CD14-positive monocyte (primary cell): ENCODE measurements around the gene ADAMTS4. TPM values are rescaled to one million over a fixed set of nuclear protein-coding genes. Genes with fewer than 3 reads are reported as not detected.

Experiments
- DNase-seq, 3 donors: peaks; one replicate each; pipeline ENCODE4 v3.0.0-alpha.2; 2011 to 2022
- H2AFZ ChIP-seq: 2 replicates; pipeline ENCODE4 v1.6.0; 2012; ENCODE audit warnings: mild to moderate bottlenecking, low read depth, low read length, inconsistent platforms; ENCODE audit not compliant: insufficient read depth, poor library complexity, severe bottlenecking
- H3K27ac ChIP-seq, 2 donors: 1 replicate in 1 of 2; 2 replicates in 1 of 2; pipeline ENCODE4 v1.5.1; 2012 to 2013; ENCODE audit warnings: low read length in 2 of 2, control low read depth in 1 of 2, inconsistent platforms in 1 of 2, low read depth in 1 of 2, mild to moderate bottlenecking in 1 of 2
- H3K27me3 ChIP-seq, 2 donors: one replicate each; pipeline versions ENCODE4 v1.6.0 to v1.6.1; 2011 to 2013; ENCODE audit warnings: low read length in 2 of 2; ENCODE audit not compliant: control insufficient read depth in 2 of 2, insufficient read depth in 2 of 2
- H3K36me3 ChIP-seq, 2 donors: replicated peaks in 1 of 2; 1 replicate in 1 of 2; 2 replicates in 1 of 2; pipeline versions ENCODE4 v1.5.1 to v1.6.1; 2012 to 2013; ENCODE audit warnings: low read length in 2 of 2, control low read depth in 1 of 2, inconsistent platforms in 1 of 2, mild to moderate bottlenecking in 1 of 2; ENCODE audit not compliant: insufficient read depth in 2 of 2, control insufficient read depth in 1 of 2
- H3K4me1 ChIP-seq, 2 donors: 1 replicate in 1 of 2; 2 replicates in 1 of 2; pipeline versions ENCODE4 v1.5.1 to v1.6.1; 2012 to 2013; ENCODE audit warnings: low read length in 2 of 2, control low read depth in 1 of 2, inconsistent platforms in 1 of 2, mild to moderate bottlenecking in 1 of 2, moderate library complexity in 1 of 2; ENCODE audit not compliant: insufficient read depth in 2 of 2, control insufficient read depth in 1 of 2
- H3K4me2 ChIP-seq: replicated peaks from 2 replicates; pipeline ENCODE3; 2012; ENCODE audit warnings: low read length, moderate library complexity, mild to moderate bottlenecking; ENCODE audit not compliant: poor library complexity, severe bottlenecking; ENCODE audit errors: extremely low read depth
- H3K4me3 ChIP-seq, 3 experiments: fragments of 200-600 bp in 1 of 3; sonication (generic) in 1 of 3; replicated peaks in 1 of 3; 1 replicate in 2 of 3; 2 replicates in 1 of 3; pipeline ENCODE4 v1.5.1; 2011 to 2013; ENCODE audit warnings: low read length in 3 of 3, mild to moderate bottlenecking in 3 of 3, control low read depth in 2 of 3, low read depth in 2 of 3, inconsistent platforms in 1 of 3, moderate library complexity in 1 of 3
- H3K79me2 ChIP-seq: 2 replicates; pipeline ENCODE4 v1.6.0; 2012; ENCODE audit warnings: mild to moderate bottlenecking, control low read depth, inconsistent platforms, low read length, moderate library complexity; ENCODE audit not compliant: insufficient read depth
- H3K9ac ChIP-seq: 2 replicates; pipeline ENCODE4 v1.6.0; 2017; ENCODE audit warnings: low read length, mild to moderate bottlenecking; ENCODE audit not compliant: insufficient read depth, poor library complexity, severe bottlenecking
- H3K9me3 ChIP-seq, 2 donors: replicated peaks in 1 of 2; 1 replicate in 1 of 2; 2 replicates in 1 of 2; pipeline versions ENCODE4 v1.5.1 to v1.6.1; 2012 to 2013; ENCODE audit warnings: low read length in 2 of 2, control low read depth in 1 of 2; ENCODE audit not compliant: control insufficient read depth in 1 of 2, insufficient read depth in 1 of 2
- H4K20me1 ChIP-seq: 2 replicates; pipeline ENCODE4 v1.6.0; 2012; ENCODE audit warnings: mild to moderate bottlenecking, low read length, control low read depth, moderate library complexity; ENCODE audit not compliant: insufficient read depth
- H3K27ac Mint-ChIP-seq, 7 donors: one replicate each; pipeline ENCODE4 v1.8.0; 2020; ENCODE audit warnings: mild to moderate bottlenecking in 7 of 7, mixed read lengths in 7 of 7, moderate library complexity in 6 of 7, inconsistent platforms in 2 of 7
- H3K27me3 Mint-ChIP-seq, 3 donors: one replicate each; pipeline ENCODE4 v1.8.0; 2021 to 2022; ENCODE audit warnings: low read depth in 3 of 3, mild to moderate bottlenecking in 3 of 3, mixed read lengths in 3 of 3, moderate library complexity in 3 of 3, inconsistent platforms in 1 of 3
- H3K36me3 Mint-ChIP-seq, 2 donors: one replicate each; pipeline ENCODE4 v1.8.0; 2020; ENCODE audit warnings: mixed read lengths in 2 of 2, inconsistent platforms in 1 of 2, mild to moderate bottlenecking in 1 of 2
- H3K4me1 Mint-ChIP-seq: one replicate; pipeline ENCODE4 v1.8.0; 2020; ENCODE audit warnings: mild to moderate bottlenecking, mixed read lengths
- H3K4me3 Mint-ChIP-seq, 2 donors: one replicate each; pipeline ENCODE4 v1.8.0; 2020; ENCODE audit warnings: mild to moderate bottlenecking in 2 of 2, mixed read lengths in 2 of 2, moderate library complexity in 1 of 2
- H3K9me3 Mint-ChIP-seq, 7 donors: one replicate each; pipeline ENCODE4 v1.8.0; 2020 to 2022; ENCODE audit warnings: mixed read lengths in 7 of 7, mild to moderate bottlenecking in 6 of 7, moderate library complexity in 6 of 7, inconsistent platforms in 2 of 7
- WGBS: methylation state at CpG from one replicate; pipeline ENCODE4 v1.1.5; 2013; ENCODE audit warnings: missing lambda C conversion rate; ENCODE audit not compliant: insufficient coverage; 5-methylcytosine and 5-hydroxymethylcytosine counted together
- intact Hi-C, 2 donors: fragments of 100-400 bp; cut with micrococcal nuclease; formaldehyde crosslinking; loops; one replicate each; pipeline versions ENCODE4 v1.15.0 to v1.15.1; 2023
- polyA plus RNA-seq, 3 donors: library from polyadenylated mRNA; depleted of rRNA in 1 of 3; unstranded in 2 of 3; stranded (reverse) in 1 of 3; fragments of 300-500 nt in 2 of 3; fragments of >200 nt in 1 of 3; fragmentation: Illumina TruSeq in 2 of 3; gene quantifications; 1 replicate in 2 of 3; 2 replicates in 1 of 3; pipeline ENCODE4 v1.2.3, GENCODE V29; 2012 to 2021
- TF ChIP-seq, protein P1 (sequence below): fragments of 200-600 bp; IDR thresholded peaks from one replicate; pipeline ENCODE4 v1.8.0; 2022; ENCODE audit warnings: antibody characterized with exemption, mild to moderate bottlenecking

The ADAMTS4 gene
- polyA plus RNA-seq, 3 donors = 0.01 to 0.04 TPM; not detected in 1

DNA sequence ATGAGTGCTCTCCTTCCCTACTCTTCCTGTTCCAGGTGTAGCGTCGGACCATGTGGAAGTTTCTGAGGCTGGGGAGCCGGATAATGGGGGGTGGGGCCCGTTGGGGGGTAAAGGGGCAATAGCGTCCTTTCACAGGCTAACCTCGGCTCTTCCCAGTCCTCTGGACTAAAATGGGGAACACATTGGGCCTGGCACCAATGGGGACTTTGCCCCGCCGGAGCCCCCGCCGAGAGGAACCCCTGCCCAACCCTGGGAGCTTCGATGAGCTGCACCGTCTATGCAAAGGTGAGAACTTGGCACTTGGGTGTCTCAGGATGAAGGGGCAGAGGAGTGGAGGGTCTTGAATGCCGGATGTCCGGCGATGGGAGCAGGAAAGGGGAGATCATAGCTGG lies 27.5 kb upstream of the ADAMTS4 start:
- Histone ChIP-seq H3K4me1 (peaks cover 32 to 45% of the 10 kb centered on the region in 2 donors), H3K79me2 (peaks cover 9% of the 10 kb centered on the region), H3K27me3 (no peaks in the 10 kb centered on the region), H3K36me3 (peaks cover 25 to 55% of the 10 kb centered on the region in 2 donors), H2AFZ (peak overlapping the region; percentile 37), H3K9ac (no peak overlapping the region), H3K27ac (peak overlapping the region in 1 of 2 donors; percentile 39), H3K9me3 (no peaks in the 10 kb centered on the region), H4K20me1 (peaks cover 26% of the 10 kb centered on the region), H3K4me3 (peak overlapping the region; percentile 50 to 79 (median 63)), H3K4me2 (peak overlapping the region; percentile 83)
- Mint-ChIP-seq H3K4me1 (peaks cover 60% of the 10 kb centered on the region), H3K4me3 (peak overlapping the region; percentile 95 to 98), H3K36me3 (peaks cover 50 to 54% of the 10 kb centered on the region in 2 donors), H3K27ac (peak overlapping the region; percentile 88 to 99 (median 97)), H3K27me3 (peaks cover 0 to 5% (median 1%) of the 10 kb centered on the region in 3 donors), H3K9me3 (peaks cover 0 to 2% (median 0%) of the 10 kb centered on the region in 7 donors)
- TF ChIP-seq, protein P1, sequence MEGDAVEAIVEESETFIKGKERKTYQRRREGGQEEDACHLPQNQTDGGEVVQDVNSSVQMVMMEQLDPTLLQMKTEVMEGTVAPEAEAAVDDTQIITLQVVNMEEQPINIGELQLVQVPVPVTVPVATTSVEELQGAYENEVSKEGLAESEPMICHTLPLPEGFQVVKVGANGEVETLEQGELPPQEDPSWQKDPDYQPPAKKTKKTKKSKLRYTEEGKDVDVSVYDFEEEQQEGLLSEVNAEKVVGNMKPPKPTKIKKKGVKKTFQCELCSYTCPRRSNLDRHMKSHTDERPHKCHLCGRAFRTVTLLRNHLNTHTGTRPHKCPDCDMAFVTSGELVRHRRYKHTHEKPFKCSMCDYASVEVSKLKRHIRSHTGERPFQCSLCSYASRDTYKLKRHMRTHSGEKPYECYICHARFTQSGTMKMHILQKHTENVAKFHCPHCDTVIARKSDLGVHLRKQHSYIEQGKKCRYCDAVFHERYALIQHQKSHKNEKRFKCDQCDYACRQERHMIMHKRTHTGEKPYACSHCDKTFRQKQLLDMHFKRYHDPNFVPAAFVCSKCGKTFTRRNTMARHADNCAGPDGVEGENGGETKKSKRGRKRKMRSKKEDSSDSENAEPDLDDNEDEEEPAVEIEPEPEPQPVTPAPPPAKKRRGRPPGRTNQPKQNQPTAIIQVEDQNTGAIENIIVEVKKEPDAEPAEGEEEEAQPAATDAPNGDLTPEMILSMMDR = no peak
- 18% methylated on average over 11 of the region's 15 CpGs for whole genome bisulfite sequencing
- intact Hi-C loops = loop anchor here in 1 of 2 donors (5.0 kb wide), 2 partner anchors 86 to 156 kb away; partner anchors contain the start of gene SDHC
- no peak for DNase-seq

DNA sequence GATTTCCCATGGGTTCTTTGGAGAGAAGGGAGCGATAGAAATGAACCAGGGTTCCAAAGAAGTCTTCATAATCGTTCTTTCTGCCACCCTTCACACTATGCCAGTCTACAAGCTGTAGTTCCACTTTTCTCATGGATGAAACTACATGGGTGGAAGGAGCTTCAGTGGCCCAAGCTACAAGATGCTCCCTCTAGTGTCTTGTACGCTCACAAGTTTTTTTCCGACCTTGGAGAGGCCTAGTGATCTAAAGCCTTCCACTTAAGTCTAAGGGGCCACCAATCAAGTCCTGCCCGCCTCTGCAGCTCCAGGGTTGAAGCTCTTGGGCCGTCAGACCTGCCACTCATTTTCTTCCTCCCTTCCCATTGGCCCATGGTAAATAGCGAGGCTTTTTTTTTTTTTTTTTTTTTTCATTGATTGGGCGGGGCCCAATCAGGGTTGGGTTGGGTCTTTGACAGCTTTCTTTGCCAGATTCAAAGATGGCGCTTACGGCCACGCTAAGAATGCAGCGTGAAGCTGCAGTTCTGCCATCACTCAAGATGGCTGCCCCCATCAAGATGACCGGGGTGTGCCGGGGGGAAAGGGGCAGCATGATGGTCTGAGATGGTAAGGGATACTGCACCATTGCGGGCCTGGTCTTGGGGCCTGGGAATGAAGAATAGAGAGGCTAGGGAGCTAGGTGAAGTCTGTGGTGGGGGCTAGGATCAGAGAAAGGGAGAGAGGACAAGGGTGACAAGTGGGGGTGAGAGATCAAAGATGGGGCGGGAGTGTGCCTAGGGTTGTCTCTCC lies 26.9 kb upstream of the ADAMTS4 start, which contains the start of gene TOMM40L:
TSS of gene TOMM40L (plus strand) at position 527 of the 786 bp plus-strand sequence. CDS start 430 bp downstream, outside the sequence.
- peaks cover 62% of the 10 kb centered on the region for H3K4me1 Mint-ChIP-seq
- peak within 1 kb of the TSS; percentile 83 for H3K4me2 ChIP-seq
- peaks cover 32% of the 10 kb centered on the region for H4K20me1 ChIP-seq
- peak within 1 kb of the TSS; percentile 88 to 99 (median 97) for H3K27ac Mint-ChIP-seq
- 1% methylated on average over 11 of the region's 16 CpGs for WGBS
- intact Hi-C loops = loop anchor here in 1 of 2 donors (1.0 to 5.0 kb wide), 3 partner anchors 16 to 157 kb away; partner anchors contain the start of gene SDHC
- TF ChIP-seq, protein P1 = peak; percentile 59
- peak within 1 kb of the TSS; percentile 37 for H2AFZ ChIP-seq
- peaks cover 9% of the 10 kb centered on the region for H3K79me2 ChIP-seq
- peaks cover 0 to 2% (median 0%) of the 10 kb centered on the region in 7 donors for H3K9me3 Mint-ChIP-seq
- H3K4me3 Mint-ChIP-seq = peak within 1 kb of the TSS; percentile 95 to 98
- H3K4me1 ChIP-seq = peaks cover 32 to 45% of the 10 kb centered on the region in 2 donors
- peaks cover 49 to 55% of the 10 kb centered on the region in 2 donors for H3K36me3 Mint-ChIP-seq
- H3K9ac ChIP-seq = no peak within 1 kb of the TSS
- peaks cover 0 to 5% (median 1%) of the 10 kb centered on the region in 3 donors for H3K27me3 Mint-ChIP-seq
- no peaks in the 10 kb centered on the region for H3K27me3 ChIP-seq
- peak; percentile 98 to 99 (median 99) for DNase-seq
- peak within 1 kb of the TSS; percentile 50 to 79 (median 63) for H3K4me3 ChIP-seq
- H3K36me3 ChIP-seq = peaks cover 24 to 54% of the 10 kb centered on the region in 2 donors
- no peaks in the 10 kb centered on the region for H3K9me3 ChIP-seq
- peak within 1 kb of the TSS; percentile 57 to 77 for H3K27ac ChIP-seq
